ENCODE data around the gene PKMYT1.

The PKMYT1 gene

DNA sequence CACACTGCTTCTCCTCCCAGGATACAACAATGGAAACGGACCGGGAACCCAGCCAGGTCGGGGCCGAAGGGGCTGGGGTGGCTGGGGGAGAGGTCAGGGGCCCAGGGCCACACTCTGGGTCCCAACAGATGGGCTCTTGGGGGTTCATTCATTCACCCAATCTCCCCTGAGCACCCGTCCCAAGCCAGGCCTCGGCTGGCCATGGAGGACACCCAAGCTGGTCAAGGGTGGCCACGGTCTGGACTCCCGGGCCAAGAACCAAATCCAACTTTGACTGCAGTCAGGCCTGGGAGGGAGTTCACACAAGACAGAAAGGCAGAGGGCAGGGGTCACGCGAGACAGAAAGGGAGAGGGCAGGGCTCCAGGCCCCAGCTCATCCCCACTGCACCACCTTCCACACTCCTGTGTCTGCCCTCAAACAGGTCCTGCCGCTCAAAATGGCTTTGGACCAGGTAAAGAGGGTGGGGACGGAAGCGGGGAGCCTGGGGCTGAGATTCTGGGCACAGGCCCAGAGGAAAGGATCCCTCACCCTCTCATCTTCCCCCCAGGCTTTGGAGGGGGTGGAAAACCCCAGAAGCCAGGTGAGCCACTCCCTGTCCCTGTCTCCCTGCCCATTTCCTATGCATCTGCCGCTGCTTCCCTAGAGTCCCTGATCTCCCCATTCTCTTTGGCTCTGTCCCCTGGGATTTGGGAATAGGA, 12.3 kb upstream of the PKMYT1 start:
- no peak for DNase-seq

GRCh38 chr16:2991566-2992261, 11.5 kb upstream of the PKMYT1 start:
- no peak for DNase-seq

DNA sequence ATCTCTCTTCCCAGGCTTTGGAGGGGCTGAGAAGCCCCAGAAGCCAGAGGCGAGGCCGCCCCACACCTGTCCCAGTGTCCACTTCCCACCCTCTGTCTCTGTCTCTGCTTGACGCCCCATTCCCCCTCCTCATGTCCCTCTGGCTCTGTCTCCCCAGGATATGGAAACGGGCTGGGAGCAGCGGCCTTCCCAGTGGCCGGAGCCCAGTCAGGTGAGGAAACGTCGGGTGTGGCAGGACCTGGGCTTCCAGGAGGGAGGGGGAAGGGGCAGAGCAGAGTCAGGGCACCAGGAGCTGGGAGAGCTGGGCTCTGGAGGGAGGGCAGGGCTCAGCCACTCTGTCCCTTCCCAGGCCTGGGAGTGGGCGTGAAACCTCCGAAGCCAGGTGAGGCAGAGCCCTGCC, 10.6 kb upstream of the PKMYT1 start:
- no peak for DNase-seq

DNA sequence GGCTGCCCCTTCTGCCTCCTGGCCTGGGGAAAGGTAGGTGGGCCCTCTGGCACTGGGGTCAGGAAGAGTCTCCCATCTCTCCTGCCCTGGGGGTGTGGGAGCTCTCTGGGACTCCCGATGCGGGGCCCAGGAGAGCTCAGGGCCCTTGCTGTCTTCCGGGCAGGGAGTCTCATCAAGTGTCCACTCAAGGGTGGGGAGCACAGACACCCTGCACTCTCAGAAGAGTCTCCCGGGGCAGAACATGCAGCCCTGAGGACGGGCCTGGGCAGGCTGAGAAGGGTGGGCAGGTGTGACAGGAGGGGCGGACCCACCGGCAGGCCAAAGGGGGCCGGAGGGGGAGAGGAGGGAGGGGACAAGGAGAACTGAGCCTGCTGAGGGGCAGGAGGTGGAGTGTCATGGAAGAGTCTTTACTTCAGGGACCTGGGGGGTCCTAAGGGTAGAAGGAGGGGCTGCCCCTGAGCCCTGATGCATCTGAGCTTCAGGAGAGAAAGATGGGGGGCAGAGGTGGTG, 8.4 kb upstream of the PKMYT1 start:
- no peak for DNase-seq

DNA sequence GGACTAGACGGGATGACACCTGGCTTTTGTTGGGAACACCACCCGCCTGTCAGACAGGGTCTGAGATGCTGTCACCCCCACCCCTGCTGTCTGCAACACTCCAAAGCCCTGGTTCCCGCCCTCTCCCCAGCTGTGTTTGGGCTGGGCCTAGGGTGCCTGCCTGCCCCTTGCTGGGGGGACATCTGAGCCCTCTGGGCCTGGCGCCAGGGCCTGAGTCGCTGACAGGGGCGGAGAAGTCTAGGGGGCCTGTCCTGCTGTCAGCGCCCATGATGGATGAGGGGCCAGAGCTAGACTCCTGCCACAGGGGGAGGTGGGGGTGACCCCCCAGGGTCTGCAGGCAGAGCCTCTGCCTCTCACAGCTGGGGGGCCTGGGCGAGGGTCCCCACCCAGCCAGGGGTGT, 7.6 kb upstream of the PKMYT1 start:
- DNase-seq, result no peak

DNA sequence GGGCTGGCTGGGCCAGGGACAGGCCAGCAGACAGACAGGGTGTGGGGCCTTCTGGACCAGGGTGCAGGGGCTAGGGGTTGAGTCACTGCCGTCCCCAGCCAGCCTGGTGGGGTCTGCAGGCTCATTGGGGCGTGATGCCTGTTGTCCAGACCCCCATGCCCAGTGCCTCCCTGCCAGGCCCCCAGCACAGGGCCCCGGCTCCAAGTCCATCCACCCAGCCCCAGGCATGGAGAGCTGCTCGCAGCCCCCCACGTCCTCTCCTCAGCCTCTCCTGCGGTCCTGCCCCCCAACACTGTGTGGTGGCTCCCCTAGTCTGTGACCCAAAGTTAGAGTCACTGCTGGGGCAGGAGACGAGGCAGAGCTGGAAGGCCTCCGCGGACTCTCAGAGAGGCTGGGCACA, 7.0 kb upstream of the PKMYT1 start:
- no peak for DNase-seq

- no peak for DNase-seq
Observed at GRCh38 chr16:2986623-2987188, 6.5 kb upstream of the PKMYT1 start.

GRCh38 chr16:2985893-2986355, 5.7 kb upstream of the PKMYT1 start:
- no peak for DNase-seq

DNA sequence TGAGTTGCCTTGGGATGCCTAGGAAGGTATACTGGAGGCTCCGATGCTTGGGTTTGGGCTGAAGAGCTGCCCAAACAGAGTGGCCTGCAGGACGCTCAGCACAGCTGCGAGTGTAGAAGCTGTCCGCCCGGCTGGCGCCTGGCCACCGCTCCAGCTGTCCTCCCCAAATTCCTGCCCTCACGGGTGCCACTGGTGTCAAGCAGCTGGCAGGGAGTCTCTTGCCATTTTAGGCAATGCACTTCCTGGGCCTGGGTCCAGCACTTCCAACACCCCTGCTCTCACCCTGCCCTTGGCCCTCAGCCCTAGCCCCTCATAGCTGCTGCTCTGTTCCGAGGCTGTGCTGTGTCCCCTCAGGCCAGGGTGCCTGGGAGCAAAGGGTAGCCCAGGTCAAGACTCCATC, 5.2 kb upstream of the PKMYT1 start:
- no peak for DNase-seq

DNA sequence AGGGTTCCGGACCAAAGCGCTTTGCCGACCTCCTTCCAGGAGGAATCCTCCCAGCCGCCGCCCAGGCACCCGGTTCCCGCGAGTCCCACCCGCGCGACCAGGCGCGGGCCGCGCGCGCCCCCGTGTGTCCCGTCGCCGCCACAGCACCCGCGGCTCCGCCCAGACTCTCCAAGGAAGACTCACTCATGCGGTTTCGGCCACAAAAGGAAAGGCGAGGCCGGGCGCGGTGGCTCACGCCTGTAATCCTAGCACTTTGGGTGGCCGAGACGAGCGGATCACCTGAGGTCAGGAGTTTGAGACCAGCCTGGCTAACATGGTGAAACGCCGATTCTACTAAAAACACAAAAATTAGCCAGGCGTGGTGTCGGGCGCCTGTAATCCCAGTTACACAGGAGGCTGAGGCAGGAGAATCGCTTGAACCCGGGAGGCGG, 3.5 kb upstream of the PKMYT1 start:
- DNase-seq, result peak; percentile 53

DNA sequence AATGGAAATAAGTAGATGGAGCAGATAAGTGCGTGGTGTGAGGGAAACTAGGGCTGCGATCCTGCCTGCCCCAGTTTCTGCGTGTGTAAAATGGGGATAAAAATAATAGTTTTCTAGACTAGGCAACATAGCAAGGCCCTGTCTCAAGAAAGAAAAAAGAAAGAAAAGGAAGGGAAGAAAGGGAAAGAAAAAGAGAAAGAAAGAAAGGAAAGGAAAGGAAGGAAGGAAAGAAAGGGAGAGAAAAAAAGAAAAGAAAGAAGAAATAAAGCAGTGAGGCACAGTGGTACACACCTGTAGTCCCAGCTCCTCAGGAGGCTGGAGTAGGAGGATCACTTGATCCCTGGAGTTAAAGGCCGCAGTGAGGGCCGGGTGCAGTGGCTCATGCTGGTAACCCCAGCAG, 2.2 kb upstream of the PKMYT1 start:
- DNase-seq, result no peak

GRCh38 chr16:2981899-2982250, 1.6 kb upstream of the PKMYT1 start:
- no peak for DNase-seq

DNA sequence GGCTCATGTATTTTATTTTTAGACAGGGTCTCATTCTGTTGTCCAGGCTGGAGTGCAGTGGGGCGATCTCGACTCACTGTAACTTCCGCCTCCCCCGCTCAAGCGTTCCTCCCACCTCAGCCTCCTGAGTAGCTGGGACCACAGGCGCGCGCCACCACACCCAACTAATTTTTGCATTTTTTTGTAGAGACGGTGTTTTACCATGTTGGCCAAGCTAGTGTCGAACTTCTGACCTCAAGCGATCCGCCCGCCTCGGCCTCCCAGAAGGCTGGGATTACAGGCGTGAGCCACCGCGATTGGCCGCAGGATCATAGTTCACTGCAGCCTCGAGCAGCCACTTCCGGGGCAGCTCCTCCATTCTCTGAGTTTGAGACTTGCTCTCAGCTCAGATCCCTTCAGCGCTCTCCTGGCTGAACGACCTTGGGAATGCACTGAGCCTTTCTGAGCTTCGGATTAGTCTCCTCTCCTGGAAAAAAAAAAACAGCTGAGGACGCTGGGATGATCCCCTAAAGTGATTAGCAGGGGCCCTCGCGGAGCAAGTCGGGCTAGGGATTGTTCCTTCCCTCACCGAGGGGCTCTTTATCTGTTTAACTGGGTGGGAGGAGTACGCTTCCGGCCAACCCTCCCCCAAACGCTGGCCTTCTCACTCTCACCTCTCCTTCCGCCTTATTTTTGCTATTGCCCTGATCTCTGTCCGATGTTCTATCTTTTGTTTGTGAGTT, 1.1 kb upstream of the PKMYT1 start:
- DNase-seq, result no peak

- DNase-seq, result no peak
Observed at GRCh38 chr16:2979669-2980226, 498 bp downstream of the PKMYT1 start.

GRCh38 chr16:2977440-2977839, 2.8 kb downstream of the PKMYT1 start:
- peak; percentile 53 for DNase-seq

DNA sequence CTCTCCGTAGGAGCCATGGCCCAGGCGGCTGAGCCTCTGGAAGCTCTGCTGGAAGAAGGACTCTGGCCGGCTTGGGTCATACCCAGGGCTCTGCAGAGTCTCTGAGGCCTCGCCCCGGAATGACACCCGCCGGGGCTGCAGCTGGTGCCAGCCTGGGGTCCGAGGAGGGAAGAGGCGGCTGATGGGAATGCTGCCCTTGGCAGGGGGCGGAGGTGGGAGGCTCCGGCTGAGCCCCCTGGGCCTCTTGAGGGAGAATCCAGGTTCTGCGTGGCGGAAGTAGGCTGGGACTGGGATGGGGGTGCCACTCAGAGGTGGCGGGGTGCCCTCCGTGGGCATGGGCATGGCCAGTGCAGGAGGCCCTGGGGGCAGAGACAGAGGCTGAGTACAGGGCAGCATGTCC, 3.6 kb downstream of the PKMYT1 start:
- no peak for DNase-seq

GRCh38 chr16:2976201-2976600, 4.0 kb downstream of the PKMYT1 start:
- DNase-seq, result no peak

DNA sequence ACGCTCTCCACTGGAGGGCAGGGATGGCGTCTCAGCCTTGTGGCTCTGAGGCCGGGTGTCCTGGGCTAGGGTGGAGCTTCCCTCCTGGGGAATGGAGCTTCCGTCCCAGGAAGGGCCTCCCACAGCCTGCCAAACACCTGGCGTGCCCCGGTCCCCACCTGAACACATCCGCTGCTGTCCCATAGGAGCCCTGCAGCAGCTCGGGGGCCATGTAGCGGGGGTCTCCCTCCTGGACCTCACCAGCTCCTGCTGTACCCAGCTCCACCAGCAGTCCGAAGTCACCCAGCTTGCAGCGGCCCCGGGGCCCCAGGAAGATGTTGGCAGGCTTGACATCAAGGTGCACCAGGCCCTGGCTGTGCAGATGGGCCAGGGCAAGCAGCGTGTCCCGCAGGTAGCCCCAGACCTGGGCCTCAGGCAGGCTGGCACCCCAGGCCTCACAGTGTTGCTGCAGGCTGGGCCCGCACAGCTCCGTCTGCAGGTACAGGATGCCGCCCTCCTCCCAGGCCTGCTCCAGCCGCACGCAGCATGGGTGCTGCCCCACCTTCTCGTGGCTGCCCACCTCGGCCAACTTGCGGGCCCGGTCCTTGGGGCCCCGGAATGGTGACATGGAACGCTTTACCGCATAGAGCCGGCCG, 5.0 kb downstream of the PKMYT1 start:
- no peak for DNase-seq

DNA sequence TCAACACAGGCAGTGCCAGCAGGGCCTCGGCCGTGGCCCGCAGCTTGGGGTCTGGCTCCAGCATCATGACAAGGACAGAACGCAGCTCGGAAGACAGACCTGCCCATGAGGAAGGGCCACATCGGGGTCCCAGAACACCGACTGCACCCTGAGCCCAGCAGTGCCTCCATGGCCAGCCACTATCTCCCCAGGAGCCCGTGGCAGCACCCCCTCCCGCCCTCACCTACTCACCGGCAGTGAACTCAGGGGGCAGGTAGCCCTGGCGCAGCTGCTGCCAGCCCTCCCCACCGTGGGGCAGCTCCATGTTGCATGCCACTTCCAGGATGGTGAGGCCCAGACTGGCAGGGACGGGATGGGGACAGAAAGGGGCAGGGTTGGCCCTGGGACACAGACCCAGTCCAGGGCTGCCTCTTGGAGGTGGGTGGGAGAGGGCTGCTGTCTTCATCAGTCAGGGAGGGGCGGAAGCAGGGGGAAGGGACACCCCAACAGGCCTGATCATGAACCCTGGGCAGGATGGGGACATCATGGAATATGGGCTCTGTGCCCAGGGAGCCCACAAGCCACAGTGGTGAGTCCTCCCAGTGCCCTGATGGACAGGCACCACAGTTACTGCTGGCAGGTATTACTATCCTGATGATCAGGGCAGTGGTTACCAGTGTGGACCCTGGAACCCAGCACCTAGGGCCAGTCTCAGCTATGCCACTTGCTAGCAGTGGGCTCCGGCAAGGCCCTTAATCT, 5.8 kb downstream of the PKMYT1 start:
- no peak for DNase-seq

GRCh38 chr16:2973605-2974318, 6.5 kb downstream of the PKMYT1 start:
- DNase-seq, result no peak

DNA sequence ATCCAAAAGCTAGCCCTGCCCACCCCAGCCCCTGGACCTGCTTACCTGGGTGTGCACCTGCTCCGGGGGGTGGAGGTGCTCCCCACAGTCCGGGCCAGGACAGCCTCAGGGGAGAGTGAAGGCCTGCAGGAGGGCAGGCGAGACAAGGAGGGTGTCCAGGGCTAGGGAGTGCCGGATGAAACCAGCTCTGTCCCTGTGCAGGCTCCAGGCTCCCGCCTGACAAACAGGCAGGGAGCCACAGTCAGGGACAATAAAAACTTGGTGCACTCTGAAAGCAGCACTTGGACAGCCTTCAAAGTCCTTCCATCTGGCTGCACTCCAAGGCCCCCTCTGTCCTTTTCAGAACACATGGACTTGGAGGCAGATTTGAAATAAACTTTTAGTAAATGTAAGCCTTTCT, 7.2 kb downstream of the PKMYT1 start:
- no peak for DNase-seq

Measured in NCI-H2107 (cell line).